Type B pancreatic cell (in vitro differentiated cells): ENCODE data around the gene TMPRSS2. TPM values are rescaled to one million over a fixed set of nuclear protein-coding genes. Genes with fewer than 3 reads are reported as not detected.

Source experiments
- DNase-seq: peaks from one replicate; pipeline ENCODE4 v3.0.0; 2021; ENCODE audit warnings: mixed read lengths; ENCODE audit not compliant: unreplicated experiment; ENCODE audit errors: extremely low spot score
- H3K27ac Mint-ChIP-seq: 2 replicates; pipeline ENCODE4 v1.8.0; 2021; ENCODE audit warnings: mild to moderate bottlenecking, mixed read lengths
- H3K27me3 Mint-ChIP-seq: 2 replicates; pipeline ENCODE4 v1.8.0; 2021; ENCODE audit warnings: mixed read lengths
- H3K36me3 Mint-ChIP-seq: 2 replicates; pipeline ENCODE4 v1.8.0; 2021; ENCODE audit warnings: mixed read lengths
- H3K4me1 Mint-ChIP-seq: one replicate; pipeline ENCODE4 v1.8.0; 2021; ENCODE audit warnings: mixed read lengths; ENCODE audit not compliant: unreplicated experiment
- H3K4me3 Mint-ChIP-seq: 2 replicates; pipeline ENCODE4 v1.8.0; 2021; ENCODE audit warnings: mild to moderate bottlenecking, mixed read lengths
- H3K9me3 Mint-ChIP-seq: 2 replicates; pipeline ENCODE4 v1.8.0; 2021; ENCODE audit warnings: mixed read lengths
- total RNA-seq: library from RNA; stranded (reverse); gene quantifications from 2 replicates; pipeline ENCODE4 v1.2.1, GENCODE V29; 2021; ENCODE audit warnings: low replicate concordance
- TF ChIP-seq, protein P1 (sequence below): fragments of 200-600 bp; sonication (generic); conservative IDR thresholded peaks from 2 replicates; pipeline ENCODE4 v1.5.0; 2021; ENCODE audit warnings: antibody characterized with exemption, mild to moderate bottlenecking

The TMPRSS2 gene
- total RNA-seq, 1 donor from 2014 or later = 82.1 TPM

DNA sequence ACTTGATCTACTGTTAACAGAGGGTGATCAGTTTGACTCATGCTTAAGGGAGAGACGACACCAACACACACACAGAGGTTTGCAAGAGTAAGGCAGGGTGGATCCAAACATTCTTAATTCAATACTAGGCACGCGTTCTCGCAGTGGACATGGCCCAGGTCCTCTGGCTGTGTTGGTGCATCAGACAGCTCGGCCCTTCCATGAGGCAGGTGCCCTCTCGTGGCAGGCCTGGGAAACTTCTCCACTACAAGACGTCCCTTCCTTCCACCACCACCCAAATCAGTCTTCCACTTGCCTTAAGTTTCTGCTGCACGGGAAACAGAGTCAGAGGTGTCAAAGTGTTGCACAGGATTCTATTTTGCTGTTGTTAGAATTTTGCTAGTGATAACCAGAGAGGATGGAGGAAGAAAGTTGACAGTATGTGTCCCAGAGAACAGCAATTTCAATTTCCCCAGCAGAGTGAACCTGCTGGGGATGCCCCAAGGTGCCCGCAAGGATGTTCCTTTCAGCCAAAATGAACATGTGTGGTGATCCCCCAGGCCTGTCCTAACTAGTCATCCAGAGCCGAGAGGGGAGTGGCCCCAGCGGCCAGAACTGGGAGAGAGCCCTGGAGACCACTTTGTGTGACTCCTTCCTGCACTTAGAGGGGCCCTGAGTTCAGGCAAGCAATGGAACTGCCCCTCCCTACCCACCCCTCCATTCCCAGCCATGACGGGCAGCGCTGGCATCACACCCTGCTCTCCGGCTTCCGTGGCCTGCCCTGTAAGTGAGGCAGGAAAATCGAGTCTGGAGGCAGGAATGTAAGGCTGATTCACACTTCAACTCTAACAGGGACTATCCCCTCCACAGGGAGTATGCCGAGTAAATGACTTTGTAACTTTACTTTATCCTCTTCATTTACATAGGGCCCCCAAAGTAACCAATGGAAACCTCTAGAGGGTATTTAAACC lies 47.1 kb downstream of the TMPRSS2 start:
- H3K4me3 Mint-ChIP-seq = no peak overlapping the region
- H3K27me3 Mint-ChIP-seq = no peaks in the 10 kb centered on the region
- no peak for DNase-seq
- H3K9me3 Mint-ChIP-seq = no peaks in the 10 kb centered on the region
- no peaks in the 10 kb centered on the region for H3K4me1 Mint-ChIP-seq
- peak overlapping the region; percentile 59 for H3K27ac Mint-ChIP-seq
- TF ChIP-seq, protein P1, sequence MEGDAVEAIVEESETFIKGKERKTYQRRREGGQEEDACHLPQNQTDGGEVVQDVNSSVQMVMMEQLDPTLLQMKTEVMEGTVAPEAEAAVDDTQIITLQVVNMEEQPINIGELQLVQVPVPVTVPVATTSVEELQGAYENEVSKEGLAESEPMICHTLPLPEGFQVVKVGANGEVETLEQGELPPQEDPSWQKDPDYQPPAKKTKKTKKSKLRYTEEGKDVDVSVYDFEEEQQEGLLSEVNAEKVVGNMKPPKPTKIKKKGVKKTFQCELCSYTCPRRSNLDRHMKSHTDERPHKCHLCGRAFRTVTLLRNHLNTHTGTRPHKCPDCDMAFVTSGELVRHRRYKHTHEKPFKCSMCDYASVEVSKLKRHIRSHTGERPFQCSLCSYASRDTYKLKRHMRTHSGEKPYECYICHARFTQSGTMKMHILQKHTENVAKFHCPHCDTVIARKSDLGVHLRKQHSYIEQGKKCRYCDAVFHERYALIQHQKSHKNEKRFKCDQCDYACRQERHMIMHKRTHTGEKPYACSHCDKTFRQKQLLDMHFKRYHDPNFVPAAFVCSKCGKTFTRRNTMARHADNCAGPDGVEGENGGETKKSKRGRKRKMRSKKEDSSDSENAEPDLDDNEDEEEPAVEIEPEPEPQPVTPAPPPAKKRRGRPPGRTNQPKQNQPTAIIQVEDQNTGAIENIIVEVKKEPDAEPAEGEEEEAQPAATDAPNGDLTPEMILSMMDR = peak; percentile 81
- peaks cover 19% of the 10 kb centered on the region for H3K36me3 Mint-ChIP-seq

DNA sequence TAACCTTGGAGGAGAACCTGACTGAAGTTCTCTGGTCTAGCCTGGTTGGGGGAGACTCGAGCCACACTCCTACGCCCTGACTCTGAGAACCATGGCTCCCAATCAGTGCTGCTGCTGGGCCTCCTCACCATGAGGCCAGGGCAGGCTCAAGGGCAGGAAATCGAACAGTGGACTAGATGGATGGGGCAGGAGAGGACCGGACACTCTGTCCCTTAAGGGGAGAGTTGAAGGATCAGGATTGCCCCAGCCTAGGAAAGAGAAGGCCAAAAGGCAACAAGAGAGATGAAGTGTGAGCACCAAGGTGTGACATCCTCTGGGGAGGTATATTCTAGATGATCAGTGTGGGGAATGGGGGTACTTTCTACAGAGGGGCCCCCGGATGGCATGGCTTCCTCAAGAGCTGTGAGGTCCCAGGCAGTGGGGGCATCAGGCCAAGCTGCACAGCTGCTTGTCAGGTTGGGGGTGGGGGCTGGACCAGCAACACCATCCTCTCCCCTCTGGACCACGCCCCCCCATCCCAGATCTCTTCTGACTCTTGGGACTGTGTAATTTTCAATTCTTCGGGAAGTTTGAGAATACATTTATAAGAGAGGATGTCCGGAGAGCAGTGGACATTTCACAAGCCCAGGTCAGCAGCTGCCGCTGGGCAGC lies 47.9 kb downstream of the TMPRSS2 start:
- DNase-seq = no peak
- Mint-ChIP-seq H3K27ac (peak overlapping the region; percentile 59), H3K4me1 (no peaks in the 10 kb centered on the region), H3K4me3 (no peak overlapping the region), H3K36me3 (peaks cover 13% of the 10 kb centered on the region), H3K9me3 (no peaks in the 10 kb centered on the region), H3K27me3 (no peaks in the 10 kb centered on the region)
- TF ChIP-seq, protein P1 = no peak

- Mint-ChIP-seq H3K4me3 (no peak overlapping the region), H3K36me3 (peaks cover 3% of the 10 kb centered on the region), H3K4me1 (no peaks in the 10 kb centered on the region), H3K9me3 (no peaks in the 10 kb centered on the region), H3K27me3 (no peaks in the 10 kb centered on the region), H3K27ac (no peak overlapping the region)
- TF ChIP-seq, protein P1 = no peak
- DNase-seq = no peak
Measured at GRCh38 chr21:41458559-41458958, 49.4 kb downstream of the TMPRSS2 start.

DNA sequence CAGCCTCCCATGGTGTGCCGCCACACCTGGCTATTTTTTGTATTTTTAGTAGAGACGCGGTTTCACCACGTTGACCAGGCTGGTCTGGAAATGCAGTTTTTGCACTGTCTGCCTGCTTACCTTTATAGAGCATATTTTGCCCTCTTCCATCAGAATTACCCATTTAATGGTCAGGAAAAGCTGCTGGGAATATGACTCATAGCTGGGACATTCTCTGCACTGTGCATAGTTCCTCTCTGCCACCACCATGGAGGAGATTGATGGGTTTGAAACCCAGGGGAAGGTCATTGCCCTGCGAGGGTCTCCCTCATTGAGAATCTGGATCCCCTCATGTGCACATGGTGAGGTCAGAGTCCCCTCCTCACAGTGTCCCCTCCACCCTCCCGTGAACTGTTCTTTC lies 49.8 kb downstream of the TMPRSS2 start:
- Mint-ChIP-seq H3K9me3 (no peaks in the 10 kb centered on the region), H3K4me3 (no peak overlapping the region), H3K27ac (no peak overlapping the region), H3K27me3 (no peaks in the 10 kb centered on the region), H3K4me1 (no peaks in the 10 kb centered on the region), H3K36me3 (peaks cover 3% of the 10 kb centered on the region)
- TF ChIP-seq, protein P1 = no peak
- no peak for DNase-seq

DNA sequence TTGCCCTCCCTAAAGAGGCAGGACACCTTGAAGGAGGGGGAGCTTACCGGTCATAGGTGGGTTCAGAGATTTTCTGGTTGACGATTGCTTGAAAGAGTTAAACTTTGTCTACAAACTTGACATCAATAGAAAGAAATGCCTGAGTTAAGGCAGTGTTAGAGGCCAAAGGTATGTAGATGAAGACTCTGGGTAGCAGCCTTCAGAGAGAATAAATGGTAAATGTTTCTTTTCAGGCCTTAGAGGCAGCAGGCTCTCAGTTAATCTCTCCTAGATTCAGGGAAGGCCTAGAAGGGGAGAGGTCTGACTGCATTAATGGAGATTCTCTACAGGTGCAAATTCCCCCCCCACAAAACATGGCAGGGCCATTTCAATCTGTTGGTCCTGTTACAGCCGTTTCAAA lies 54.2 kb downstream of the TMPRSS2 start:
- Mint-ChIP-seq H3K4me3 (no peak overlapping the region), H3K27me3 (no peaks in the 10 kb centered on the region), H3K27ac (no peak overlapping the region), H3K9me3 (no peaks in the 10 kb centered on the region), H3K36me3 (no peaks in the 10 kb centered on the region), H3K4me1 (no peaks in the 10 kb centered on the region)
- TF ChIP-seq, protein P1 = no peak
- DNase-seq = no peak
